ENCODE results near the gene ZNF500.

The ZNF500 gene

DNA sequence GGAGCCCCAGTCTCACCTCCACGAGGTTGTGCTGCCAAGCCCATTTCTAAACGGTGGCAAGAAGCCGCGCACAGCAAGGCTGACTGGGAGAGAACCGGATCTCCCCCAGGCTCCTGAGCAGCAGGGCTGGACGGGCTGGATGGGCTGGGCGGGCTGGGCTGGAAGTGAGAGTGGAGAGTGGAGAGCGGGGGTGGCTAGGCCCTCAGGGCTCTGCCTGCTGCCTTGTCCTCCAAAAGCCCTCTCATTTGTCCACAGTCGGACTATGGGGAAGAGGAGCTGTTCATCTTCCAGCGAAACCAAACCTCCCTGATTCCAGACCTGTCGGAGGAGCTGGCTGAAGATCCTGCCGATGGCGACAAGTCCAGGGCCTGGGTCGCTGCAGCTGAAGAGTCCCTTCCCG is 29.4 kb downstream of the ZNF500 start:
- TF ChIP-seq FOXP2 (optimal IDR thresholded peaks at IDR 0.05; ENCODE audit: borderline replicate concordance, extremely low read depth, extremely low read length, insufficient read depth) (no peak), REST (IDR thresholded peaks at IDR 0.05; ENCODE audit: insufficient read depth in 1 of 2, low read depth in 2 of 2, low read length in 2 of 2) (no peak), POLR2AphosphoS5 (IDR thresholded peaks at IDR 0.05; ENCODE audit: low read depth, low read length) (no peak), TAF1 (IDR thresholded peaks at IDR 0.05; ENCODE audit: borderline replicate concordance, insufficient read depth, low read length) (no peak), SIN3A (IDR thresholded peaks at IDR 0.05; ENCODE audit: borderline replicate concordance, insufficient read depth, low read length) (no peak)

- TF ChIP-seq FOXP2 (optimal IDR thresholded peaks at IDR 0.05; ENCODE audit: borderline replicate concordance, extremely low read depth, extremely low read length, insufficient read depth) (no peak), REST (IDR thresholded peaks at IDR 0.05; ENCODE audit: insufficient read depth in 1 of 2, low read depth in 2 of 2, low read length in 2 of 2) (no peak), TAF1 (IDR thresholded peaks at IDR 0.05; ENCODE audit: borderline replicate concordance, insufficient read depth, low read length) (no peak), POLR2AphosphoS5 (IDR thresholded peaks at IDR 0.05; ENCODE audit: low read depth, low read length) (no peak), SIN3A (IDR thresholded peaks at IDR 0.05; ENCODE audit: borderline replicate concordance, insufficient read depth, low read length) (no peak)
These were observed 30.4 kb downstream of the ZNF500 start for GRCh38 chr16:4736546-4736945.

- peak; percentile 49; the same call in 1 of the 2 replicates for TF ChIP-seq POLR2AphosphoS5 (IDR thresholded peaks at IDR 0.05; ENCODE audit: low read depth, low read length)
- TF ChIP-seq FOXP2 (optimal IDR thresholded peaks at IDR 0.05; ENCODE audit: borderline replicate concordance, extremely low read depth, extremely low read length, insufficient read depth), result no peak
- TF ChIP-seq REST (IDR thresholded peaks at IDR 0.05; ENCODE audit: insufficient read depth in 1 of 2, low read depth in 2 of 2, low read length in 2 of 2), result no peak
- no peak for TF ChIP-seq TAF1 (IDR thresholded peaks at IDR 0.05; ENCODE audit: borderline replicate concordance, insufficient read depth, low read length)
- TF ChIP-seq SIN3A (IDR thresholded peaks at IDR 0.05; ENCODE audit: borderline replicate concordance, insufficient read depth, low read length), result peak; percentile 94; the same call in 1 of the 2 replicates
These were observed 32.0 kb downstream of the ZNF500 start for GRCh38 chr16:4734730-4735535.

GRCh38 chr16:4734063-4734729 is 32.8 kb downstream of the ZNF500 start, which contains the start of the genes ANKS3 and DNAAF8:
Gene ANKS3 (minus strand): TSS chr16:4734271. CDS start chr16:4730149, 4,122 bp downstream.
Gene DNAAF8 (plus strand): TSS chr16:4734537. CDS start chr16:4736515, 1,978 bp downstream.
- TF ChIP-seq POLR2AphosphoS5 (IDR thresholded peaks at IDR 0.05; ENCODE audit: low read depth, low read length) (peak; percentile 43; the same call in 1 of the 2 replicates), FOXP2 (optimal IDR thresholded peaks at IDR 0.05; ENCODE audit: borderline replicate concordance, extremely low read depth, extremely low read length, insufficient read depth) (peak; percentile 70), REST (IDR thresholded peaks at IDR 0.05; ENCODE audit: insufficient read depth in 1 of 2, low read depth in 2 of 2, low read length in 2 of 2) (peak; percentile 64 to 79), TAF1 (IDR thresholded peaks at IDR 0.05; ENCODE audit: borderline replicate concordance, insufficient read depth, low read length) (0 out of 2 replicates have a peak, but pooled peaks have one; percentile 11), SIN3A (IDR thresholded peaks at IDR 0.05; ENCODE audit: borderline replicate concordance, insufficient read depth, low read length) (no peak)
